ENCODE data around the gene EFHD2.
"Not testable (repeated sequence)": the region's sequence is repeated elsewhere in the genome, so short reads cannot be mapped to it uniquely, and the experiment has no call there.

EFHD2 gene

DNA sequence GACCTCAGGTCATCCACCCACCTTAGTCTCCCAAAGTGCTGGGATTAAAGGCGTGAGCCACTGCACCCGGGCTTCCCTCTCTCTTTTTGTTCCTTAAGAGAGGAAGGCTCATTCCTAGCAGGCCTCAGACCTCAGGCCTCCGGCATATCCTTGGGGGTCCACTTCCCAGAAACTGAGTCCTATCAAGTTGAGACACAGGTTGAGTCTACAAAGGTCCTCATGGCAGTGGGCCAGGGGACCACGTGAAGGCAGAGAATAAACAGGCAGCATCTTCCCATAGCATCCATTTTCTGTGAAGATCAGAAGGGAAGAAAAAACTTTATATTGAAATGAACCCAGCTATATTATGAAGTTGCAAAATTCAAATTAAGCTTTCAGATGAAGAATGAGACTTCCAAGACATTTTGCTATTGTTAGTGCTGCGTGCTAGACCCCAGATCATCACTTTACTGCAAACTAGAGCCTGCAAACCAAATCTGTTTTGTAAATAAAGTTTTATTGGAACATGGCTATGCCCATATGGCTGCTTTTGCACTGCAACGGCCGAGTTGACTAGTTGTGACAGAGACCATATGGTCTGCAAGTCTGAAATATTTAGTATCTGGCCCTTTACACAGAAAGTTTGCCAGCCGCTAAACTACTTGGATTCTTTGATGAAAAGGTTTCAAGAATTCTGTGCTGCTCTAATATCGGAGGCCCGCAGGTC lies 43.3 kb downstream of the EFHD2 start:
- DNase-seq (ENCODE audit: low read depth in 2 of 2) = no peak

DNA sequence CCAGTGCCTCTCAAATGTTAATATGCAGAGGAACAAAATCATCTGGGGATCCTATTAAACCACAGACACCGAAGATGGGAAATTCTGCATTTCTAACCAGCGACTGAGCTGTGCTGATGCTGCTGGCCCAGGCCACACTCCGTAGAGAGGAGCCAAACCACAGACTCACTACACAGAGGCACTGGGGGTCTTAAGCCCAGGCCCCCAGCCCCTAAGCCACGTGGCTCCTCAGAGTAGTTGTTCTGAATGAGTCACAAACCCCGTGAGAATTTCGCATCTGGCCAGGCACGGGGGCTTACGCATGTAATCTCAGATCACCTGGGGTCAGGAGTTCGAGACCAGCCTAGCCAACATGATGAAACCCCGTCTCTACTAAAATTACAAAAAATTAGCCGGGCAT lies 44.0 kb downstream of the EFHD2 start:
- DNase-seq (ENCODE audit: low read depth in 2 of 2) = peak; percentile 20 to 23

DNA sequence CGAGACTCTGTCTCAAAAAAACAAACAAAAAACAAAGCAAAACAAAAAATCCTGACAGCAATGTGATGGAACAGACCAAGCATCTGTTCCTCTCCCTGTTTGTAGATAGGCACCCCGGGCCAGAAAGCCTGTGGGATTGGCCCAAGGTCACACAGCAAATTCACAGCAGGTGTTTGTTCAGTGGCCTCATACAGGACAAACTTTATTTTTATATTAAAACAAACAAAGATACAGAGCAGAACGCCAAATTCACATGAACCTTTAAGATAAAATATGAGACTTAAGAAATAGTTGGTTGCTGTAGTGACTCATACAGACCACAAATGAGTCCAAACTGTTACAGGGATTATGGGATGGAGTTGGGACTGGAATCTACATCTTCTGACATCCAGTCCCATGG lies 44.6 kb downstream of the EFHD2 start:
- peak; percentile 29 to 36 for DNase-seq (ENCODE audit: low read depth in 2 of 2)

DNA sequence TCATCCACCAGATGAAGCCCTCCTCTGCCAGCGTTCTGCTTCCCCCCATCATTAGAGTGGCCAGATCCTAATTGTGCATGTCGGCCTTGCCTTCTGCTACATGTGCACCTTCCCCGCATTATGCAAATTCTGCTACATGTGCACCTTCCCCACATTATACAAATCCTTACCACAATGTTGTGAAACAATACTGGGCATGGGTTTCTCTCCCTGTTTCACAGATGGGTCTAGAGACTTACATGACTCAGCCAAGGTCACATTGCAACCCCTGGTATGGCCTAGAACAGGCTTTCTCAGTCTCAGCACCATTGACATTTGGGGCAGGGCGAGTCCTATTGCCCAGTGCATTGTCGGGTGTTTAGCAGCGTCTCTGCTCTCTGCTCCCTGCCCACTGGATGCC lies 45.8 kb downstream of the EFHD2 start:
- no peak for DNase-seq (ENCODE audit: low read depth in 2 of 2)

DNA sequence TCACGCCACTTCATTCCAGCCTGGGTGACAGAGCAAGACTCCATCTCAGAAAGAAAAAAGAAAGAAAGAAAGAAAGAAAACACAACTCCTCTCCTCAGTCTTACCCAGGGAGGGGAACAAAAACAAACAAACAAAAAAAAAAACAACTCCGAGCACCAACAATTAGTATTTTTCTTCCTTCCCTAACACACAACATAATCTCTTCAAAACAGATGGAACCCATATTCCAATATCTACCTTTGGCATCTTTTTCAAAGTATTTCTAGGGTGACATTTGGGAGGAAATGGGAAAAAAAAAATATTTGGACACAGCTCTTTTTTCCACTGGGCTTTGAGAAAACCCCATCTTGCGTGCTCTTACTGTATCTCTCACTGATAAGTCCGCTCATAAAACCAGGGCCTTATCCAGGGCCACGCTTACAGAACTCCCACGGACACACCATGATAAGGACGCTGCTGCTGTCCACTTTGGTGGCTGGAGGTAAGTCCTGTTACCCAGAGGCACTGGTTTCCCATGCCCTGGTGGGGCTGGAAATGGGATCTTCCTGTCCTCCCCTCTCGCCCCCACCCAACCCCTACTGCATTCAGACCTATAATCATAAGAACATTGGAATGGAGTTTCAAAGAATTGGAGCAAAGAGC lies 46.7 kb downstream of the EFHD2 start, which contains the start of gene CELA2A:
Gene CELA2A (plus strand): TSS at position 420 of the 642 bp plus-strand sequence. CDS start 22 bp downstream, at position 442.
- DNase-seq (ENCODE audit: low read depth in 2 of 2) = no peak

DNA sequence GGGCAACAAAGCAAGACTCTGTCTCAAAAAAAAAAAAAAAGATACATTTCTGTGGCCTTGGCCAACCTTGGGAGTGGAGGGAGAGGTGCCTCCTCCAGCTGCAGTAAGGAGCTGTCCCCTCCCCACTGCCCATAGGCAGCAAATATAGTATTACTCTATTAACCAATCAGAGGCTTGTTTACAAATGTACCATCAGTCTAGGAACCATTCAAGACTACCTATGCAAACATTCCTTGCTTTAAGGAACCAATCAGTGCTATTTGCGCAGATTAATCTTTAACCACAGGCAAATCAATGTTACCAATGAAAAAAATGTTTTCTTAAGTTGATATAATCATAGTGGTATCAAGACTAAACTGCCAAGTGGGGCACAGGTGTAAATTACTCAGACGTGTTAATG lies 47.9 kb downstream of the EFHD2 start:
- DNase-seq (ENCODE audit: low read depth in 2 of 2) = no peak

DNA sequence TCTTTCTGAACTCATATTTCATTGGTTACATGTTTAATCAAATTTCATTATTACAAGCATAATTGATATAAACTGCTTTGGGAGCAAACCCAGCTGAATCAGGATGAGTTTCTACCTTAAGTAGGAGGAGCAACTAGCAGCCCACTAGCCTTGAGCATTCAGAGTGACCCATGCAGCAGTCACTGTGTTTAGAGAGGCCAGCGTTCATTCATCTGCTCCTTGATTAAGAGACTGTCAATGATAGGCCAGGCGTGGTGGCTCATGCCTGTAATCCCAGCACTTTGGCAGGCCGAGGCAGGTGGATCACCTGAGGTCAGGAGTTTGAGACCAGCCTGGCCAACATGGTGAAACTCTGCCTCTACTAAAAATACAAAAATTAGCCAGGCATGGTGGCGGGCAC lies 48.7 kb downstream of the EFHD2 start:
- DNase-seq (ENCODE audit: low read depth in 2 of 2) = not testable (repeated sequence)

DNA sequence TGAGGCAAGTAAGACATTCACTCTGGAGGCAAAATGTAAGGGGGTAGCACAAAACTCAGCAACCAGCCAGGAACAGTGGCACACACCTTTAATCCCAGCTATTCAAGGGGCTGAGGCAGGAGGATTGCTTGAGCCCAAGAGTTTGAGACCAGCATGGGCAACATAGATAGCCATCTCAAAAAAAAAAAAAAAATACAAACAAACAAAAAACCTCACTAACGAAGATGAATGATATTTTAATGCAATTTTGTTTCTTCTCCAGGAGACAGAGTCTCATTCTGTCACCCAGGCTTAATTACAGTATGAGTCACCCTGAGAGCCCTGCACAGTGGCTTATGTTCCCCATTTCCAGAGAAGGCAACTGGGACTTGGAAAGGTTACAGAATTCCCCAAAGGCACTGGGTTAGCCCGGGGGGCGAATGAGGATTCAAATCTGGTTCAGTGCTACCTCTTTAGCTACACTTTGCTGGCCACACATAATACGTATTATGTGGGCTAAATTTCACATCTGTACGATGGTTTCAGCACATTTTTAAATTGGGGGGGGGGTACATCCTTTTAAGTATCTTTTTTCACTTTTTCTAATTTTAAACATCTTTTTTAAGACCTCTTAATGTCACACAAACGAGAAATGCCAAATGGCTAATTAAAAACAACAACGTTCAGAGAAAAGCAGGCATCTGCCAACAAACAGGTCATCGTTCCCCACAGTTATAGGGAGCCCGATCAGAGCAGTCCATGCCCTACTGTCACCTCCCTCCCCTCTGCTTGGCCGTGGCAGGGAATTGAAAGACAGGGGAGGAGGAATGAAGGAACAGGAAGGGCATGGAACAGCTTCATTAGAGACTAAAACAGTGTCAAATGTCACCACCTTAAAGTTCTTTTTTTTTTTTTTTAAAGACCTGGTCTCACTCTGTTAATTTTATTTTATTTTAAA lies 50.4 kb downstream of the EFHD2 start:
- no peak for DNase-seq (ENCODE audit: low read depth in 2 of 2)

DNA sequence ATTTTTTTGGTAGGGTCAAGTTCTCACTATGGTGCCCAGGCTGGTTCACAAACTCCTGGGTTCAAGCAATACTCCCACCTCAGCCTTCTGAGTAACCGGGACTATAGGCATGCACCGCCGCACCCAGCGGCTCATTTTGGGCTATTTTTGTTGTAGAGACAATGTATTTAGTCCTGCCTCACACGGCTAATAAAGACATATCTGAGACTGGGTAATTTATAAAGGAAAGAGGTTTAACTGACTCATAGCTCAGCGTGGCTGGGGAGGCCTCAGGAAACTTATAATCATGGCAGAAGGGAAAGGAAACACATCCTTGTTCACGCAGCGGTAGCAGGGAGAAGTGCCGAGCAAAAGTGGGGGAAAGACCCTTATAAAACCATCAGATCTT lies 51.0 kb downstream of the EFHD2 start:
- DNase-seq (ENCODE audit: low read depth in 2 of 2) = no peak

DNA sequence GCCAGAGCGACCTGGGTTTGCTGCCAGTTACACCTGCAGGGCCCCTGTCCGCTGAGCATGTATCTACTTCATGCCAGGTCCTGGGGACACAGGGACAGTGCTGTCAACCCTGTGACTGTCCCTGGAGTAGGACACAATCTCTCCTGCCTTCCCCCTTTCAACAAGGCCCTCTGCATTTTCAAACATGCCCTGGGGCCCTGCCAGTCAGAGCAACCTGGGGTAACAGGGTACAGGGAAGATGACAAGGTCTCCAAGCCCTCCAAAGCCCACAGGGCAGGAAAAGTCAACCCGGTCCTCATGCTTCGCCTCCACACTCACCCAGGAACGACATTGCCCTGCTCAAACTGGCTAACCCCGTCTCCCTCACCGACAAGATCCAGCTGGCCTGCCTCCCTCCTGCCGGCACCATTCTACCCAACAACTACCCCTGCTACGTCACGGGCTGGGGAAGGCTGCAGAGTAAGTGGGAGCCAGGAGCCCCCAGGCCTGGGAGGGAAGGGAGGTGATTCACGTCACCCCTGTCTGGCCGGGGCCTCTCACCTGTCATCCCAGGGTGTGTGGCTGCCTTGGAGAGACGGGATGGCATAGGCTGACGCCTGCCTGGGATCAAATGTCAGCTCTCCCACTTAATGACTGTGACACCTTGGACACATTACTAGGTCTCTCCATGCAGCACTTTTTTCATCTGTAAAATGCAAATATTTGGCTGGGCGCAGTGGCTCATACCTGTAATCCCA lies 53.5 kb downstream of the EFHD2 start:
- not testable (repeated sequence) for DNase-seq (ENCODE audit: low read depth in 2 of 2)

DNA sequence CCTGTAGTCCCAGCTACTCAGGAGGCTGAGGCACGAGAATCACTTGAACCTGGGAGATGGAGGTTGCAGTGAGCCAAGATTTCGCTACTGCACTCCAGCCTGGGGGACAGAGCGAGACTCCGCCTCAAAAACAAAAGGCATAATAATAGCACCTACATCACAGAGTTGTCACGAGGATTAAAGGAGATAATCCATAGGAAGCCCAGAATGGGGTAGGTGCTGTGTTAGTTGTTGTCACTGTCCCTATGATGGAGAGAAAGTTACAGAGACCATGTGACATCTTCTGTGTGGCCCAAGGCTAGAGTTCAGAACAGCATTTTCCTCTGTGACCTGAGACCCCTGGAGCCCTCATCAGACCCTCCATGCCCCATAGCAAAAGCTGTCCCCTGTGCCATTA lies 54.2 kb downstream of the EFHD2 start:
- DNase-seq (ENCODE audit: low read depth in 2 of 2) = not testable (repeated sequence)

DNA sequence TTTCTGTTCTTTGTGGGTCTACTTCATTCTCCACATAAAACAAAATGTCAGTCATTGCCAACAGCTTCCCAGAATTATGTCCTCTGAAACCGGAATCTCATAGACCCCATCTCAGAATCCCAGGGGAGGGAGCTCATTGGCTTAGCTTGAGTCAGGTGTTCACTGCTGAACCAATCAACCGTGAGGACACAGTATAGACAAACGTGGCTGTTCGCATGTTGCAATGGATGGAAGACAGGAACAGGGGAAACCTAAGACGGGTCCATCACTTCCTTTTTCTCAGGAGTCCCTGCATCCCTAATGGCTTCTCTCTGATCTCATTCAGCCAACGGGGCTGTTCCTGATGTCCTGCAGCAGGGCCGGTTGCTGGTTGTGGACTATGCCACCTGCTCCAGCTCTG lies 56.0 kb downstream of the EFHD2 start:
- no peak for DNase-seq (ENCODE audit: low read depth in 2 of 2)

DNA sequence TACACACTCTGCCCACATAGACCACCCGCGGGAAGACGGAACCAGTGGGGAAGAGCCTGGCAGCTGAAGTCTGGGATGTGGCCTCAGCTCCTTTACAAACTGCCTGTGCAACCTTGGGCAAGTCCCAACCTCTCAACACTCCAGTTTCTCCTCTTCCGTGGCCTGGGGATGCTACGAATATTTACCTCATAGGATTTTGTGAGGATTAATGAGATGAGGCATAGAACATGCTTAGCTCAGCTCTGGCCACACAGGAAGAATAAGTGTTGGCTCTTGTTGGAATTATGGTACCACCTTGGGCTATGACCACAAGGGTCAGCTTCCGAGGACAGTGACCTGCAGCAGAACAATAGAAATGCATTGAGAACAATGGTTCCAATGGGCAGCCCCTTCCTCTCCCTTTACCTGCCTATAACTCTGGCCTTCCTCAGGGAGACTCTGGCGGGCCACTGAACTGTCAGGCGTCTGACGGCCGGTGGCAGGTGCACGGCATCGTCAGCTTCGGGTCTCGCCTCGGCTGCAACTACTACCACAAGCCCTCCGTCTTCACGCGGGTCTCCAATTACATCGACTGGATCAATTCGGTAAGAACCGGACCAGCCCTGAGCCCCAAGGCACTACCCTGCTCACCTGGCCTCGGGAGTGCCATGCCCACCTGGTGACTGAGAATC lies 57.4 kb downstream of the EFHD2 start:
- not testable (repeated sequence) for DNase-seq (ENCODE audit: low read depth in 2 of 2)

DNA sequence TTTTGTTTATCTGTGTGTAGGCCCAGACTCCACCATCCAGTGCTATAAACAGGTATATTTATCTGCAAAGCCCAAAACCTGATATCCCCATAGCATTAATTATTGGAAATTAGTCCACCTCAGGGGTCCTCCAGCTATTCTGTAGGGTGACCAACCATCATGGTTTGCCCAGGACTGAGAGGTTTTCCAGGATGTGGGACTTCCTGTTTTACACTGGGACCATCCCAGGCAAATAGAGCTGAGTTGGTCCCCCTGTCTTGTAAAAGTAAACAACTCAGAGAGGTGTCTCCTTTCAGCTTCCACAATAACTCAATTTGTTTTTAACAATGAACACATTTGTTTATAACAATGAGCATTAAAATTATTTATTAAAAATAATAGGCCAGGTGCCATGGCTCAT lies 58.5 kb downstream of the EFHD2 start:
- no peak for DNase-seq (ENCODE audit: low read depth in 2 of 2)

DNA sequence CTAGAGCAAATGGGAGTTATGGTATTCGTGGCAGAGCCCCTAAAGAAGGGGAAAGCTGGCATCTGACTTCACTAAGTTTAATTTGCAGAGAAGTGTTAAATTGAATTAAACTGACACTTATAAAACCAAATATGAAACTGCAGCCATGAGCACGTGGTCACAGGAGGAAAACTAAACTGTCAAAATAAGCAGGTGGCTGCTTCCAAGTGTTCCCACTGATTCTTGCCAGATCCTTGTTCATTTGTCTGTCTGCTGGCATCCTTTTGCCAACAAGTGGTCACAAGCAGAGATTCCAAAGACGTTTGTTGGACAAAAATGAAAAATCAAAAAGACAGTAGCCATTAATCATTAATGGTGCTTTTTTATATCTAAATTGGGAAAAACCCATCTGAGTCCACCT lies 59.7 kb downstream of the EFHD2 start:
- no peak for DNase-seq (ENCODE audit: low read depth in 2 of 2)

DNA sequence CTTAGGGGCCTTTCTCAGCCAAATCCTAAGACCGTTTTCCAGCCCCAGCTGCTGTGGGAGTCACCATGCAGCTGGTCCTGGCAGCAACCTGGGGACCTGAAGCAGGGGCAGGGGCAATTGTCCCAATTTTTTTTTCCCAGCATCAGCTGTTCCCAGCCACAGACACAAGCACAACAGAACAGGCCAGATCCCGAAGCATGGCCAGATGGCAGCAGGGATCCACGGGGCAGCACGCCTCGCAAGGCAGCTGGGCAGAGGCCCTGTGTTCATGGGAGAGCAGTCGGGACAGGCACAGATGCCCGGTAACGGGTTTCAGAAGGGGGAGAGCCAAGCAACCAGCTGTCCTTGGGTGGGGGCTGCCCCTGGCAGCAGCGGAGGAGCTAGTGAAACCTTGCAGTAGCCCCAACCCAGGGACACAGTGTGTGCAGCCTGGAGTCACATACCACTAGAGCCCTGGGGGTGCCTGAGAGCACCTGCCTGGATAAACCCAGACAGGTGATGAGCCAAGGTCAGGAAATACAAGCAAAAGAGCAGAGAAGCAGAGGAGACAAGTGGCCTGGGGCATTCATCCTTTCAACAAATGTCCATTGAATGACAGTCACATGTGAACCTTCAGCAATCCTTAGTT lies 60.2 kb downstream of the EFHD2 start:
- DNase-seq (ENCODE audit: low read depth in 2 of 2) = not testable (repeated sequence)

DNA sequence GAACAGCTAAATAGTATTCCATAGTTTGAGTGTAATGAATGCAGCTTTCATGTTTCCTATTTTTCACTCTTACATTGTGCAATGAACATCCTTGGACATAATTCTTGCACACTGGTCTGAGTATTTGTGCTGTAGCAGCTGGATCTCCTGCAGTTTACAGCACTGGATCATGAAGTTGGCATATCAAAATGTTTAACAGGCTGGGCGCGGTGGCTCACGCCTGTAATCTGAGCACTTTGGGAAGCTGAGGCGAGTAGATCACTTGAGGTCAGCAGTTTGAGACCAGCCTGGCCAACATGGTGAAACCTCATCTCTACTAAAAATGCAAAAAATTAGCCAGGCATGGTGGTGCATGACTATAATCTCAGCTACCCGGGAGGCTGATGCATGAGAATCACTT lies 61.4 kb downstream of the EFHD2 start:
- DNase-seq (ENCODE audit: low read depth in 2 of 2) = not testable (repeated sequence)

DNA sequence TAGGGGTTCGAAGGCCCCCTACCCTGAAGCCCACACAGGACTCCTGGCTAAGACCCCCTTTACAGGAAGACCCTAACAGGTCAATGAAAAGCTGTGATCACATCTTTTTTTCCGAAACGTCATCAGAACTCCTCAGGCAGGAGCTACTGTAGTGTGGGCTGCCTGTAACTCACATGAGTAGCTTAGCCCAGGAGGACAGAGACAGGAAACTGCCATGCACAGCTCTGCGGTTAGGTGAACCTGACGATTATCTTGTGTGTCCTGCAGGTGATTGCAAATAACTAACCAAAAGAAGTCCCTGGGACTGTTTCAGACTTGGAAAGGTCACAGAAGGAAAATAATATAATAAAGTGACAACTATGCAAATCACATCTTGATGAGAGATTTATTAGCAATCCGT lies 62.0 kb downstream of the EFHD2 start:
- DNase-seq (ENCODE audit: low read depth in 2 of 2) = not testable (repeated sequence)

DNA sequence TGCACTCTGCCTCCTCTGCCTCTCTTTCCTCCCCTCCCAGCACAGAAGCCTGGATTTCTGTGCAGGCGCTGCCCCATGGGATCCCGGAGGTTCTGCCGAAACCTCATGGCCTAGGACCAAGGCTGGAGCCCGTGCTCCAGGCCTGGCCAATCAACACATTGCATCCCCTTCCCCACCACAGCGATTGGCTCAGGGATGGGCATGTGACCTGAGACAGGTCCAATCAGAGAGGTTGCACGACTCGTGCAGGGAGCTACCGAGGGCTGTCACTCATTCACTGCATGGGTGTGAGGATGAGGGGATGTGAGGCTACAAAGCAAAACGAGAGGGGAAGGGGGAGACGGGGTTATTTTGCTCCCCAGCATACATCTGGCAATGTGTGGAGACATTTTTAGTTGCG lies 62.9 kb downstream of the EFHD2 start:
- no peak for DNase-seq (ENCODE audit: low read depth in 2 of 2)

DNA sequence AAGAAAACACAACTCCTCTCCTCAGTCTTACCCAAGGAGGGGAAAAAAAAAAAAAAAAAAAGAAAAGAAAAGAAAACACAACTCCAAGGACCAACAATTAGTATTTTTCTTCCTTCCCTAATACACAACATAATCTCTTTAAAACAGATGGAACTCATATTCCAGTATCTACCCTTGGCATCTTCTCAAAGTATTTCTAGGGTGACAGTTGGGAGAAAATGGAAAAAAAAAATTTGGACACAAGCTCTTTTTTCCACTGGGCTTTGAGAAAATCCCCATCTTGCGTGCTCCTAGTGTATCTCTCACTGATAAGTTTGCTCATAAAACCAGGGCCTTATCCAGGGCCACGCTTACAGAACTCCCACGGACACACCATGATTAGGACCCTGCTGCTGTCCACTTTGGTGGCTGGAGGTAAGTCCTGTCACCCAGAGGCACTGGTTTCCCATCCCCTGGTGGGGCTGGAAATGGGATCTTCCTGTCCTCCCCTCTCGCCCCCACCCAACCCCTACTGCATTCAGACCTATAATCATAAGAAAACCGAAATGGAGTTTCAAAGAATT lies 66.1 kb downstream of the EFHD2 start, which contains the start of gene CELA2B:
Gene CELA2B (plus strand): TSS at position 353 of the 563 bp plus-strand sequence. CDS start 22 bp downstream, at position 375.
- no peak for DNase-seq (ENCODE audit: low read depth in 2 of 2)
